Endodermal cell (in vitro differentiated cells): ENCODE results near the gene IGIP. TPM values are rescaled to one million over a fixed set of nuclear protein-coding genes. Genes with fewer than 3 reads are reported as not detected.

Source experiments
- DNase-seq: peaks from one replicate; pipeline ENCODE4 v3.0.0-alpha.2; 2017
- H3K27ac ChIP-seq: 2 replicates; pipeline ENCODE4 v1.5.1; 2013; ENCODE audit warnings: mild to moderate bottlenecking, low read depth, low read length, moderate library complexity
- H3K27me3 ChIP-seq: 2 replicates; pipeline ENCODE4 v1.6.1; 2013; ENCODE audit warnings: mild to moderate bottlenecking, low read length, moderate library complexity; ENCODE audit not compliant: insufficient read depth, control insufficient read depth, poor library complexity, severe bottlenecking
- H3K36me3 ChIP-seq: 2 replicates; pipeline ENCODE4 v1.7.0; 2013; ENCODE audit warnings: mild to moderate bottlenecking, low read length, moderate library complexity; ENCODE audit not compliant: control insufficient read depth, insufficient read depth
- H3K4me1 ChIP-seq: one replicate; pipeline ENCODE4 v1.7.0; 2013; ENCODE audit warnings: low read length; ENCODE audit not compliant: control insufficient read depth, insufficient read depth
- H3K4me3 ChIP-seq: 2 replicates; pipeline ENCODE4 v1.5.1; 2013; ENCODE audit warnings: mild to moderate bottlenecking, low read length, moderate library complexity
- H3K9ac ChIP-seq: 2 replicates; pipeline ENCODE4 v1.6.1; 2013; ENCODE audit warnings: mild to moderate bottlenecking, low read length, moderate library complexity; ENCODE audit not compliant: poor library complexity, severe bottlenecking; ENCODE audit errors: extremely low read depth
- H3K9me3 ChIP-seq: 2 replicates; pipeline ENCODE4 v1.6.1; 2013; ENCODE audit warnings: mild to moderate bottlenecking, low read length, moderate library complexity; ENCODE audit not compliant: control insufficient read depth
- H3K27ac Mint-ChIP-seq: 2 replicates; pipeline ENCODE4 v1.8.0; 2020; ENCODE audit warnings: mixed read lengths
- H3K27me3 Mint-ChIP-seq: 2 replicates; pipeline ENCODE4 v1.8.0; 2021; ENCODE audit warnings: mild to moderate bottlenecking, mixed read lengths; ENCODE audit not compliant: insufficient read depth
- H3K36me3 Mint-ChIP-seq: 2 replicates; pipeline ENCODE4 v1.8.0; 2020; ENCODE audit warnings: low read depth, mixed read lengths
- H3K4me1 Mint-ChIP-seq: 2 replicates; pipeline ENCODE4 v1.8.0; 2020; ENCODE audit warnings: mixed read lengths
- H3K4me3 Mint-ChIP-seq: 2 replicates; pipeline ENCODE4 v1.8.0; 2020; ENCODE audit warnings: mild to moderate bottlenecking, moderate library complexity, mixed read lengths
- H3K9me3 Mint-ChIP-seq: 2 replicates; pipeline ENCODE4 v1.8.0; 2020; ENCODE audit warnings: mild to moderate bottlenecking, mixed read lengths
- CTCF ChIP-seq: fragments of 200-600 bp; sonication (generic); conservative IDR thresholded peaks from 2 replicates; pipeline ENCODE4 v1.5.0; 2021; ENCODE audit warnings: antibody characterized with exemption, mild to moderate bottlenecking
- WGBS, 2 experiments: methylation state at CpG; one replicate each; pipeline versions ENCODE4 v1.1.5 to v1.1.7; 2013; ENCODE audit warnings: missing lambda C conversion rate in 2 of 2, mixed read lengths in 1 of 2; ENCODE audit not compliant: insufficient coverage in 1 of 2, insufficient read length in 1 of 2; 5-methylcytosine and 5-hydroxymethylcytosine counted together
- total RNA-seq, 2 donors: library from RNA; stranded (reverse); fragmentation: NEBNext Ultra II Directional in 1 of 2; extraction: Animal tissue kit (Norgen Biotek cat#: 25700) in 1 of 2; gene quantifications; 2 replicates in 1 of 2; 3 replicates in 1 of 2; pipeline ENCODE4 v1.2.1, GENCODE V29; 2021

IGIP gene
- total RNA-seq, 2 donors from 2014 or later: 2.0 to 2.5 TPM

GRCh38 chr5:140135127-140135526, 9.4 kb downstream of the IGIP start:
- TF ChIP-seq CTCF: no peak
- Histone ChIP-seq H3K4me3 (no peak overlapping the region), H3K36me3 (no peaks in the 10 kb centered on the region), H3K9me3 (no peaks in the 10 kb centered on the region), H3K27me3 (no peaks in the 10 kb centered on the region), H3K27ac (no peak overlapping the region), H3K4me1 (no peaks in the 10 kb centered on the region), H3K9ac (no peak overlapping the region)
- Mint-ChIP-seq H3K4me3 (no peak overlapping the region), H3K36me3 (no peaks in the 10 kb centered on the region), H3K27me3 (peaks cover 16% of the 10 kb centered on the region), H3K4me1 (peaks cover 5% of the 10 kb centered on the region), H3K27ac (no peak overlapping the region), H3K9me3 (no peaks in the 10 kb centered on the region)
- DNase-seq: no peak

GRCh38 chr5:140136624-140137023, 10.9 kb downstream of the IGIP start:
- H3K9me3 Mint-ChIP-seq: no peaks in the 10 kb centered on the region
- H3K4me1 Mint-ChIP-seq: peaks cover 6% of the 10 kb centered on the region
- no peak for DNase-seq
- WGBS, 2 experiments: 83% methylated on average over 1 of the region's 1 CpG; no CpG with 5 or more reads in 1 of the 2 experiments
- no peak for TF ChIP-seq CTCF
- no peaks in the 10 kb centered on the region for H3K36me3 Mint-ChIP-seq
- H3K27ac Mint-ChIP-seq: no peak overlapping the region
- no peaks in the 10 kb centered on the region for H3K9me3 ChIP-seq
- H3K27me3 Mint-ChIP-seq: peaks cover 27% of the 10 kb centered on the region
- H3K27me3 ChIP-seq: peaks cover 12% of the 10 kb centered on the region
- H3K4me1 ChIP-seq: no peaks in the 10 kb centered on the region
- no peak overlapping the region for H3K4me3 Mint-ChIP-seq
- no peak overlapping the region for H3K4me3 ChIP-seq
- no peaks in the 10 kb centered on the region for H3K36me3 ChIP-seq
- no peak overlapping the region for H3K9ac ChIP-seq
- H3K27ac ChIP-seq: no peak overlapping the region

GRCh38 chr5:140140435-140140834, 14.7 kb downstream of the IGIP start:
- Mint-ChIP-seq H3K27me3 (peaks cover 38% of the 10 kb centered on the region), H3K4me3 (no peak overlapping the region), H3K27ac (no peak overlapping the region), H3K9me3 (no peaks in the 10 kb centered on the region), H3K4me1 (peaks cover 11% of the 10 kb centered on the region), H3K36me3 (no peaks in the 10 kb centered on the region)
- Histone ChIP-seq H3K4me1 (peaks cover 6% of the 10 kb centered on the region), H3K4me3 (no peak overlapping the region), H3K27me3 (peaks cover 28% of the 10 kb centered on the region), H3K27ac (no peak overlapping the region), H3K9me3 (no peaks in the 10 kb centered on the region), H3K9ac (no peak overlapping the region), H3K36me3 (no peaks in the 10 kb centered on the region)
- 93 to 96% methylated on average over 2 to 3 of the region's 3 CpGs for WGBS, 2 experiments
- no peak for TF ChIP-seq CTCF
- DNase-seq: no peak
